HCT116 (cell line): Measurements from ENCODE around the gene MGRN1.

Source experiments
- CBX3 ChIP-seq: IDR thresholded peaks from 2 replicates; pipeline ENCODE4 v1.6.1; 2012; ENCODE audit warnings: low read depth
- CEBPB ChIP-seq: IDR thresholded peaks from 2 replicates; pipeline ENCODE4 v1.6.1; 2012; ENCODE audit warnings: low read depth
- POLR2A ChIP-seq: IDR thresholded peaks from 2 replicates; pipeline ENCODE4 v1.7.0; 2011; ENCODE audit warnings: borderline replicate concordance; ENCODE audit not compliant: insufficient read depth, insufficient read length; ENCODE audit errors: extremely low read depth
- RAD21 ChIP-seq: IDR thresholded peaks from 2 replicates; pipeline ENCODE4 v1.6.1; 2012; ENCODE audit warnings: low read depth, mild to moderate bottlenecking
- TF ChIP-seq, protein P1 (sequence below), 3 experiments: fragments of 200-600 bp in 1 of 3; sonication (generic) in 1 of 3; IDR thresholded peaks in 2 of 3; conservative IDR thresholded peaks in 1 of 3; 2 replicates each; pipeline ENCODE4 v1.5.1; 2012 to 2017; ENCODE audit warnings: low read depth in 2 of 3, low read length in 2 of 3, antibody characterized with exemption in 1 of 3, borderline replicate concordance in 1 of 3, control low read depth in 1 of 3, mild to moderate bottlenecking in 1 of 3, mixed read lengths in 1 of 3, mixed run types in 1 of 3, moderate library complexity in 1 of 3; ENCODE audit not compliant: insufficient read depth in 1 of 3
- TF ChIP-seq, protein P2 (sequence below): IDR thresholded peaks from 2 replicates; pipeline ENCODE4 v1.6.1; 2012; ENCODE audit warnings: low read depth
- TF ChIP-seq, protein P3 (sequence below): IDR thresholded peaks from 2 replicates; pipeline ENCODE4 v1.6.1; 2012

DNA sequence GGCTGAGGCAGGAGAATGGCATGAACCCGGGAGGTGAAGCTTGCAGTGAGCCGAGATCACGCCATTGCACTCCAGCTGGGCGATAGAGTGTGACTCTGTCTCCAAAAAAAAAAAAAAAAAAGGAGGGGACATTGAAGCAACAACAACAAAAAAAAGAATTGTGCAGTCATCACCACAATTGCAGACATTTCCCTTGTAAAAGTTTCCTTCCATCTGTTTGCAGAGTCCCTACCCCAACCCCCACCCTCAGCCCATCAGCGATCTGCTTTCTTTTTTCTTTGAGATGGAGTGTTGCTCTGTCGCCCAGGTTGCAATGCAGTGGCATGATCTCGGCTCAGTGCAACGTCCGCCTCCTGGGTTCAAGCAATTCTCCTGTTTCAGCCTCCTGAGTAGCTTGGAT is 3.7 kb downstream of the MGRN1 start:
- TF ChIP-seq POLR2A: no peak
- TF ChIP-seq, protein P1, sequence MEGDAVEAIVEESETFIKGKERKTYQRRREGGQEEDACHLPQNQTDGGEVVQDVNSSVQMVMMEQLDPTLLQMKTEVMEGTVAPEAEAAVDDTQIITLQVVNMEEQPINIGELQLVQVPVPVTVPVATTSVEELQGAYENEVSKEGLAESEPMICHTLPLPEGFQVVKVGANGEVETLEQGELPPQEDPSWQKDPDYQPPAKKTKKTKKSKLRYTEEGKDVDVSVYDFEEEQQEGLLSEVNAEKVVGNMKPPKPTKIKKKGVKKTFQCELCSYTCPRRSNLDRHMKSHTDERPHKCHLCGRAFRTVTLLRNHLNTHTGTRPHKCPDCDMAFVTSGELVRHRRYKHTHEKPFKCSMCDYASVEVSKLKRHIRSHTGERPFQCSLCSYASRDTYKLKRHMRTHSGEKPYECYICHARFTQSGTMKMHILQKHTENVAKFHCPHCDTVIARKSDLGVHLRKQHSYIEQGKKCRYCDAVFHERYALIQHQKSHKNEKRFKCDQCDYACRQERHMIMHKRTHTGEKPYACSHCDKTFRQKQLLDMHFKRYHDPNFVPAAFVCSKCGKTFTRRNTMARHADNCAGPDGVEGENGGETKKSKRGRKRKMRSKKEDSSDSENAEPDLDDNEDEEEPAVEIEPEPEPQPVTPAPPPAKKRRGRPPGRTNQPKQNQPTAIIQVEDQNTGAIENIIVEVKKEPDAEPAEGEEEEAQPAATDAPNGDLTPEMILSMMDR (IDR thresholded peaks at IDR 0.05 in 2 of 3, conservative IDR thresholded peaks at IDR 0.05 in 1 of 3; ENCODE audit: borderline replicate concordance in 1 of 3, insufficient read depth in 1 of 3, low read depth in 2 of 3, low read length in 2 of 3): no peak
- TF ChIP-seq, protein P2, sequence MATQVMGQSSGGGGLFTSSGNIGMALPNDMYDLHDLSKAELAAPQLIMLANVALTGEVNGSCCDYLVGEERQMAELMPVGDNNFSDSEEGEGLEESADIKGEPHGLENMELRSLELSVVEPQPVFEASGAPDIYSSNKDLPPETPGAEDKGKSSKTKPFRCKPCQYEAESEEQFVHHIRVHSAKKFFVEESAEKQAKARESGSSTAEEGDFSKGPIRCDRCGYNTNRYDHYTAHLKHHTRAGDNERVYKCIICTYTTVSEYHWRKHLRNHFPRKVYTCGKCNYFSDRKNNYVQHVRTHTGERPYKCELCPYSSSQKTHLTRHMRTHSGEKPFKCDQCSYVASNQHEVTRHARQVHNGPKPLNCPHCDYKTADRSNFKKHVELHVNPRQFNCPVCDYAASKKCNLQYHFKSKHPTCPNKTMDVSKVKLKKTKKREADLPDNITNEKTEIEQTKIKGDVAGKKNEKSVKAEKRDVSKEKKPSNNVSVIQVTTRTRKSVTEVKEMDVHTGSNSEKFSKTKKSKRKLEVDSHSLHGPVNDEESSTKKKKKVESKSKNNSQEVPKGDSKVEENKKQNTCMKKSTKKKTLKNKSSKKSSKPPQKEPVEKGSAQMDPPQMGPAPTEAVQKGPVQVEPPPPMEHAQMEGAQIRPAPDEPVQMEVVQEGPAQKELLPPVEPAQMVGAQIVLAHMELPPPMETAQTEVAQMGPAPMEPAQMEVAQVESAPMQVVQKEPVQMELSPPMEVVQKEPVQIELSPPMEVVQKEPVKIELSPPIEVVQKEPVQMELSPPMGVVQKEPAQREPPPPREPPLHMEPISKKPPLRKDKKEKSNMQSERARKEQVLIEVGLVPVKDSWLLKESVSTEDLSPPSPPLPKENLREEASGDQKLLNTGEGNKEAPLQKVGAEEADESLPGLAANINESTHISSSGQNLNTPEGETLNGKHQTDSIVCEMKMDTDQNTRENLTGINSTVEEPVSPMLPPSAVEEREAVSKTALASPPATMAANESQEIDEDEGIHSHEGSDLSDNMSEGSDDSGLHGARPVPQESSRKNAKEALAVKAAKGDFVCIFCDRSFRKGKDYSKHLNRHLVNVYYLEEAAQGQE: no peak
- no peak for TF ChIP-seq RAD21
- TF ChIP-seq CEBPB: no peak
- no peak for TF ChIP-seq CBX3
- TF ChIP-seq, protein P3, sequence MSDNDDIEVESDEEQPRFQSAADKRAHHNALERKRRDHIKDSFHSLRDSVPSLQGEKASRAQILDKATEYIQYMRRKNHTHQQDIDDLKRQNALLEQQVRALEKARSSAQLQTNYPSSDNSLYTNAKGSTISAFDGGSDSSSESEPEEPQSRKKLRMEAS: no peak
